H1 (cell line): ENCODE results near the gene TTYH2. TPM values are rescaled to one million over a fixed set of nuclear protein-coding genes. Genes with fewer than 3 reads are reported as not detected.

Experiments used
- CTCF ChIA-PET: fragments of 300-600 bp; sonication (Branson Sonifier 250); formaldehyde crosslinking; loops from one replicate; lab custom pipeline; 2021; ENCODE audit not compliant: partially characterized antibody; lab: Charles Lee
- POLR2A ChIA-PET: fragments of 300-600 bp; sonication (Branson Sonifier 250); formaldehyde crosslinking; loops from one replicate; lab custom pipeline; 2021; ENCODE audit warnings: inconsistent platforms; ENCODE audit not compliant: partially characterized antibody; lab: Charles Lee
- DNase-seq, 2 experiments: peaks; one replicate each; pipeline versions ENCODE4 v3.0.0 to v3.0.0-alpha.2; 2010 to 2022; ENCODE audit warnings: low spot score in 2 of 2, low read depth in 1 of 2, mixed read lengths in 1 of 2
- FAIRE-seq: peaks from 2 replicates; lab custom pipeline; 2011; peaks lifted over from hg19 to GRCh38; lab: Jason Lieb, UNC
- H2AFZ ChIP-seq: 2 replicates; pipeline ENCODE4 v1.8.1; 2012; ENCODE audit warnings: low read length, inconsistent platforms
- H2AK5ac ChIP-seq: 2 replicates; pipeline ENCODE4 v1.6.1; 2013; ENCODE audit warnings: low read depth, low read length
- H2BK120ac ChIP-seq: replicated peaks from 2 replicates; pipeline ENCODE3; 2013; ENCODE audit warnings: low read depth, low read length, inconsistent platforms
- H2BK12ac ChIP-seq: 2 replicates; pipeline ENCODE4 v1.6.1; 2013; ENCODE audit warnings: low read depth, low read length
- H2BK15ac ChIP-seq: 2 replicates; pipeline ENCODE4 v1.6.1; 2013; ENCODE audit warnings: low read length
- H2BK20ac ChIP-seq: 2 replicates; pipeline ENCODE4 v1.6.1; 2013; ENCODE audit warnings: low read length
- H2BK5ac ChIP-seq: 2 replicates; pipeline ENCODE4 v1.6.1; 2013; ENCODE audit warnings: low read depth, low read length
- H3K14ac ChIP-seq: 2 replicates; pipeline ENCODE4 v1.6.1; 2013; ENCODE audit warnings: inconsistent platforms; ENCODE audit not compliant: insufficient read length
- H3K18ac ChIP-seq: 2 replicates; pipeline ENCODE4 v1.6.1; 2013; ENCODE audit warnings: low read length; ENCODE audit errors: extremely low read depth
- H3K23ac ChIP-seq: 2 replicates; pipeline ENCODE4 v1.6.1; 2013; ENCODE audit warnings: inconsistent platforms; ENCODE audit not compliant: insufficient read length
- H3K23me2 ChIP-seq: 2 replicates; pipeline ENCODE4 v1.6.1; 2013; ENCODE audit warnings: low read depth, low read length
- H3K27ac ChIP-seq: 2 replicates; pipeline ENCODE4 v1.6.1; 2011; ENCODE audit warnings: low read depth, low read length, inconsistent platforms
- H3K27me3 ChIP-seq, 4 experiments: replicated peaks in 1 of 4; 1 replicate in 1 of 4; 2 replicates in 3 of 4; pipeline versions ENCODE4 v1.6.1 to v1.8.1; 2011 to 2013; ENCODE audit warnings: low read length in 3 of 4, mild to moderate bottlenecking in 3 of 4, inconsistent platforms in 2 of 4, mixed read lengths in 2 of 4, moderate library complexity in 1 of 4; ENCODE audit not compliant: control insufficient read depth in 3 of 4, insufficient read depth in 3 of 4; ENCODE audit errors: extremely low read depth in 1 of 4
- H3K36me3 ChIP-seq, 4 experiments: 2 replicates each; pipeline versions ENCODE4 v1.6.1 to v1.8.1; 2011 to 2013; ENCODE audit warnings: mild to moderate bottlenecking in 4 of 4, low read length in 3 of 4, moderate library complexity in 2 of 4, control low read depth in 1 of 4, inconsistent platforms in 1 of 4; ENCODE audit not compliant: insufficient read depth in 4 of 4, control insufficient read depth in 2 of 4
- H3K4ac ChIP-seq: replicated peaks from 2 replicates; pipeline ENCODE3; 2013; ENCODE audit warnings: low read length, low read depth, mixed read lengths, inconsistent platforms; ENCODE audit not compliant: insufficient read length
- H3K4me1 ChIP-seq, 4 experiments: replicated peaks in 1 of 4; 1 replicate in 1 of 4; 2 replicates in 3 of 4; pipeline versions ENCODE4 v1.6.1 to v1.8.1; 2011 to 2013; ENCODE audit warnings: low read length in 3 of 4, inconsistent platforms in 2 of 4, mixed read lengths in 1 of 4; ENCODE audit not compliant: insufficient read depth in 4 of 4, control insufficient read depth in 3 of 4
- H3K4me2 ChIP-seq, 2 experiments: 2 replicates each; pipeline versions ENCODE4 v1.6.1 to v1.8.1; 2011 to 2013; ENCODE audit warnings: low read depth in 2 of 2, low read length in 2 of 2, control low read depth in 1 of 2, inconsistent platforms in 1 of 2, mild to moderate bottlenecking in 1 of 2; ENCODE audit not compliant: insufficient read depth in 1 of 2
- H3K4me3 ChIP-seq, 4 experiments: fragments of 200-600, 300-600 bp in 1 of 4; sonication (generic), shearing (Covaris generic), sonication (Bioruptor Twin) in 1 of 4; 2 replicates each; pipeline versions ENCODE4 v1.5.1 to v1.8.1; 2011 to 2016; ENCODE audit warnings: low read length in 4 of 4, low read depth in 3 of 4, control low read depth in 2 of 4, inconsistent platforms in 2 of 4, mild to moderate bottlenecking in 2 of 4, mixed read lengths in 1 of 4, moderate library complexity in 1 of 4; ENCODE audit not compliant: insufficient read depth in 2 of 4; ENCODE audit errors: extremely low read depth in 1 of 4
- H3K56ac ChIP-seq: replicated peaks from 2 replicates; pipeline ENCODE3; 2013; ENCODE audit warnings: low read depth, mild to moderate bottlenecking, mixed read lengths, low read length, inconsistent platforms; ENCODE audit not compliant: insufficient read length
- H3K79me1 ChIP-seq: 2 replicates; pipeline ENCODE4 v1.6.1; 2013; ENCODE audit warnings: low read depth, low read length, control low read depth
- H3K79me2 ChIP-seq, 2 experiments: 2 replicates each; pipeline versions ENCODE4 v1.6.1 to v1.8.1; 2012 to 2013; ENCODE audit warnings: low read length in 2 of 2, mild to moderate bottlenecking in 2 of 2, inconsistent platforms in 1 of 2; ENCODE audit not compliant: insufficient read depth in 2 of 2, control insufficient read depth in 1 of 2
- H3K9ac ChIP-seq, 4 experiments: replicated peaks in 1 of 4; 1 replicate in 1 of 4; 2 replicates in 3 of 4; pipeline versions ENCODE4 v1.6.1 to v1.8.1; 2011 to 2013; ENCODE audit warnings: low read depth in 3 of 4, low read length in 3 of 4, control low read depth in 2 of 4, mild to moderate bottlenecking in 2 of 4, moderate library complexity in 2 of 4, inconsistent platforms in 1 of 4; ENCODE audit errors: extremely low read depth in 1 of 4
- H3K9me3 ChIP-seq, 2 experiments: 2 replicates each; pipeline versions ENCODE4 v1.6.1 to v1.8.1; 2012 to 2013; ENCODE audit warnings: mild to moderate bottlenecking in 2 of 2, moderate library complexity in 2 of 2, control low read depth in 1 of 2, inconsistent platforms in 1 of 2, low read depth in 1 of 2, low read length in 1 of 2, mixed read lengths in 1 of 2; ENCODE audit not compliant: insufficient read depth in 2 of 2
- H4K20me1 ChIP-seq, 2 experiments: replicated peaks in 1 of 2; 2 replicates each; pipeline versions ENCODE3 to v1.8.1; 2011 to 2013; ENCODE audit warnings: inconsistent platforms in 2 of 2, low read length in 2 of 2, mild to moderate bottlenecking in 1 of 2; ENCODE audit not compliant: insufficient read depth in 2 of 2, control insufficient read depth in 1 of 2
- H4K5ac ChIP-seq: 2 replicates; pipeline ENCODE4 v1.6.1; 2013; ENCODE audit warnings: low read length, low read depth, mixed read lengths, inconsistent platforms; ENCODE audit not compliant: insufficient read length
- H4K8ac ChIP-seq: 2 replicates; pipeline ENCODE4 v1.8.0; 2013; ENCODE audit warnings: mild to moderate bottlenecking, moderate library complexity, low read length, inconsistent platforms; ENCODE audit not compliant: insufficient read depth; ENCODE audit errors: extremely low read depth
- H4K91ac ChIP-seq: replicated peaks from 2 replicates; pipeline ENCODE3; 2013; ENCODE audit warnings: low read length, mixed read lengths, inconsistent platforms; ENCODE audit not compliant: insufficient read length
- ASH2L ChIP-seq: fragments of 200-600, 300-600 bp; sonication (generic); IDR thresholded peaks from one replicate; pipeline ENCODE4 v1.7.1; 2017; ENCODE audit warnings: low read length
- EZH2 ChIP-seq: fragments of 200-600 bp; sonication (generic); IDR thresholded peaks from 2 replicates; pipeline ENCODE4 v1.7.1; 2012; ENCODE audit warnings: low read depth, mild to moderate bottlenecking, moderate library complexity, low read length, inconsistent platforms; ENCODE audit not compliant: severe bottlenecking
- GABPA ChIP-seq: IDR thresholded peaks from 2 replicates; pipeline ENCODE4 v1.6.1; 2011; ENCODE audit warnings: mild to moderate bottlenecking, low read length, moderate library complexity, borderline replicate concordance; ENCODE audit not compliant: insufficient read depth
- POLR2A ChIP-seq, 2 experiments: IDR thresholded peaks; 1 replicate in 1 of 2; 2 replicates in 1 of 2; pipeline ENCODE4 v1.6.1; 2011; ENCODE audit warnings: low read depth in 2 of 2, low read length in 2 of 2, mild to moderate bottlenecking in 2 of 2; ENCODE audit errors: control extremely low read depth in 1 of 2
- RXRA ChIP-seq: IDR thresholded peaks from 2 replicates; pipeline ENCODE4 v1.6.1; 2011; ENCODE audit warnings: low read depth, mild to moderate bottlenecking, low read length, moderate library complexity; ENCODE audit not compliant: insufficient read depth
- SIN3A ChIP-seq, 2 experiments: IDR thresholded peaks in 1 of 2; conservative IDR thresholded peaks in 1 of 2; 2 replicates each; pipeline ENCODE4 v1.6.1; 2011 to 2012; ENCODE audit warnings: low read length in 2 of 2, improper control_type of control experiment in 1 of 2, low read depth in 1 of 2, mild to moderate bottlenecking in 1 of 2
- SIRT6 ChIP-seq: IDR thresholded peaks from one replicate; pipeline ENCODE4 v1.7.1; 2012; ENCODE audit warnings: low read length, inconsistent platforms
- SP1 ChIP-seq: IDR thresholded peaks from 2 replicates; pipeline ENCODE4 v1.6.1; 2011; ENCODE audit warnings: low read depth, low read length
- SP2 ChIP-seq: IDR thresholded peaks from 2 replicates; pipeline ENCODE4 v1.6.1; 2012; ENCODE audit warnings: mild to moderate bottlenecking, low read length, inconsistent platforms
- TCF12 ChIP-seq: IDR thresholded peaks from 2 replicates; pipeline ENCODE4 v1.6.1; 2011; ENCODE audit warnings: low read depth, mild to moderate bottlenecking, low read length
- ZNF274 ChIP-seq: IDR thresholded peaks from 2 replicates; pipeline ENCODE4 v1.7.0; 2012; ENCODE audit warnings: low read length, borderline replicate concordance; ENCODE audit errors: extremely low read depth
- WGBS, 2 experiments: shearing (Covaris generic) in 1 of 2; methylation state at CpG; one replicate each; pipeline versions ENCODE4 v1.1.6 to v1.1.7; 2013 to 2015; ENCODE audit warnings: low lambda C conversion rate in 2 of 2, mixed read lengths in 2 of 2, inconsistent platforms in 1 of 2, low coverage in 1 of 2, missing lambda C conversion rate in 1 of 2; ENCODE audit not compliant: insufficient replicate concordance in 2 of 2, insufficient coverage in 1 of 2, insufficient read length in 1 of 2; ENCODE audit errors: extremely low coverage in 1 of 2, missing lambda C conversion rate in 1 of 2; 5-methylcytosine and 5-hydroxymethylcytosine counted together
- polyA plus RNA-seq, 7 experiments: library from polyadenylated mRNA; depleted of rRNA in 3 of 7; stranded (reverse) in 5 of 7; unstranded in 2 of 7; fragments of >200 nt in 5 of 7; fragments of 200-250 nt in 2 of 7; gene quantifications; 1 replicate in 5 of 7; 2 replicates in 1 of 7; 4 replicates in 1 of 7; pipeline versions ENCODE4 v1.2.1 to v1.2.3, GENCODE V29; 2011 to 2013; ENCODE audit warnings: missing spikeins in 2 of 7, mixed read lengths in 2 of 7
- total RNA-seq: library from RNA; stranded (reverse); fragmentation: NEBNext Ultra II Directional; extraction: Animal tissue kit (Norgen Biotek cat#: 25700); gene quantifications from 2 replicates; pipeline ENCODE4 v1.2.1, GENCODE V29; 2021
- TF ChIP-seq, protein P1 (sequence below): IDR thresholded peaks from 2 replicates; pipeline ENCODE4 v1.6.1; 2012; ENCODE audit warnings: inconsistent platforms
- TF ChIP-seq, protein P2 (sequence below): IDR thresholded peaks from 2 replicates; pipeline ENCODE4 v1.6.1; 2011; ENCODE audit warnings: low read depth, mild to moderate bottlenecking, low read length; ENCODE audit not compliant: insufficient read depth

Gene TTYH2
- total and polyA plus RNA-seq, 2 of the 8 experiments (the other 6 are each of a cell fraction or from before 2014, with no cell fraction given): 3.2 to 9.2 TPM

DNA sequence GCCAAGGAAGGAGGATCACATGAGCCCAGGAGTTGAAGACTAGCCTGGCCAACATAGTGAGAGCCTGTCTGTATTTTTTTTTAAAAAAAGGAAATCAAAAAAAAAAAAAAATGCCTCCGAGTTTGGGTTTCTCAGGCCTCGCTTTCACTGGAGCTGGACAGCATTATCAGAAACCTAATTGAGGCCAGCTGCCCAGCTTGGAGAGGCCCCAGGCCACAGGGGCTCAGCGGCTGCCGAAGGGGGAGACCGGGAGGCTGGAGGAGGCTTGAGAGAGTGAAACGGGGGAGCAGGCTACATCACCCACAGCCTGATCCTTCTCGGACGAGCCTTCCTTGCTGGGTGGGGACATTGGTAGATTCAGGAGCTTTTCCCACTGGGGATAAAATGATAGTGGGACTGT is 5.1 kb downstream of the TTYH2 start:
- no peak overlapping the region for H3K4me3 ChIP-seq
- H3K14ac ChIP-seq: no peak overlapping the region
- H3K27ac ChIP-seq: no peak overlapping the region
- peaks cover 6% of the 10 kb centered on the region for H3K23me2 ChIP-seq
- H3K9me3 ChIP-seq: no peaks in the 10 kb centered on the region
- DNase-seq (no peak), FAIRE-seq (no peak)
- H3K4ac ChIP-seq: no peak overlapping the region
- H3K18ac ChIP-seq: no peak overlapping the region
- POLR2A ChIA-PET: interaction anchor here (1.1 to 2.0 kb wide), 2 partner anchors 10 to 12 kb away, joined by 3 to 9 read pairs; no protein-coding TSS in a partner anchor
- peaks cover 0 to 10% (median 5%) of the 10 kb centered on the region in 4 experiments; a peak in 5 of 7 replicates for H3K27me3 ChIP-seq
- no peaks in the 10 kb centered on the region for H3K36me3 ChIP-seq
- no peak overlapping the region for H2BK15ac ChIP-seq
- H4K91ac ChIP-seq: no peak overlapping the region
- no peak overlapping the region for H3K56ac ChIP-seq
- 94% methylated on average over 7 of the region's 8 CpGs; no CpG with 5 or more reads in 1 of the 2 experiments for WGBS, 2 experiments
- H3K4me1 ChIP-seq: peaks cover 0 to 7% (median 0%) of the 10 kb centered on the region in 4 experiments; a peak in 3 of 7 replicates
- no peak overlapping the region for H3K9ac ChIP-seq
- H2BK120ac ChIP-seq: no peak overlapping the region
- CTCF ChIA-PET: interaction anchor here (0.7 kb wide), 1 partner anchor 41 kb away, joined by 3 read pairs; no protein-coding TSS in a partner anchor
- no peak overlapping the region for H2BK5ac ChIP-seq
- no peak overlapping the region for H3K4me2 ChIP-seq
- H4K5ac ChIP-seq: no peak overlapping the region
- H3K79me2 ChIP-seq: no peaks in the 10 kb centered on the region
- H4K20me1 ChIP-seq: peaks cover 0 to 1% of the 10 kb centered on the region in 2 experiments
- no peak overlapping the region for H2AK5ac ChIP-seq
- H2BK20ac ChIP-seq: no peak overlapping the region
- no peak overlapping the region for H3K23ac ChIP-seq
- H2BK12ac ChIP-seq: no peak overlapping the region
- H4K8ac ChIP-seq: no peak overlapping the region
- no peak overlapping the region for H2AFZ ChIP-seq
- H3K79me1 ChIP-seq: no peaks in the 10 kb centered on the region; the same call in 1 of the 2 replicates
- TF ChIP-seq SIN3A (conservative IDR thresholded peaks at IDR 0.05 in 1 of 2, IDR thresholded peaks at IDR 0.05 in 1 of 2; ENCODE audit: low read depth in 1 of 2, low read length in 2 of 2) (no peak), ZNF274 (no peak), POLR2A (IDR thresholded peaks at IDR 0.05; ENCODE audit: control extremely low read depth in 1 of 2, low read depth in 2 of 2, low read length in 2 of 2) (no peak), ASH2L (no peak), SIRT6 (no peak), SP1 (no peak), GABPA (no peak), TCF12 (no peak), RXRA (no peak), SP2 (no peak), EZH2 (no peak)
- TF ChIP-seq, protein P1, sequence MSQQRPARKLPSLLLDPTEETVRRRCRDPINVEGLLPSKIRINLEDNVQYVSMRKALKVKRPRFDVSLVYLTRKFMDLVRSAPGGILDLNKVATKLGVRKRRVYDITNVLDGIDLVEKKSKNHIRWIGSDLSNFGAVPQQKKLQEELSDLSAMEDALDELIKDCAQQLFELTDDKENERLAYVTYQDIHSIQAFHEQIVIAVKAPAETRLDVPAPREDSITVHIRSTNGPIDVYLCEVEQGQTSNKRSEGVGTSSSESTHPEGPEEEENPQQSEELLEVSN: no peak
- TF ChIP-seq, protein P2, sequence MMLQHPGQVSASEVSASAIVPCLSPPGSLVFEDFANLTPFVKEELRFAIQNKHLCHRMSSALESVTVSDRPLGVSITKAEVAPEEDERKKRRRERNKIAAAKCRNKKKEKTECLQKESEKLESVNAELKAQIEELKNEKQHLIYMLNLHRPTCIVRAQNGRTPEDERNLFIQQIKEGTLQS: no peak
